ENCODE data around the gene DCAF11. TPM values are rescaled to one million over a fixed set of nuclear protein-coding genes. Genes with fewer than 3 reads are reported as not detected.

Gene DCAF11
- total and polyA plus RNA-seq, 2 of the 13 experiments (the other 11 are each of a cell fraction or from before 2014, with no cell fraction given), result 150 to 257 TPM

GRCh38 chr14:24139272-24139934 lies 24.8 kb downstream of the DCAF11 start (continued):
- TF ChIP-seq ZBTB40 (IDR thresholded peaks at IDR 0.05) (no peak), ZBTB40 (CRISPR knock-in tag; IDR thresholded peaks at IDR 0.05) (no peak), KDM2A (CRISPR knock-in tag; IDR thresholded peaks at IDR 0.05; ENCODE audit: borderline replicate concordance, low read depth) (peak; percentile 55; the same call in 1 of the 2 replicates), ZNF33B (CRISPR knock-in tag; IDR thresholded peaks at IDR 0.05) (0 out of 2 replicates have a peak, but pooled peaks have one; percentile 10), ZNF614 (CRISPR knock-in tag; IDR thresholded peaks at IDR 0.05; ENCODE audit: borderline replicate concordance) (peak; percentile 35; the same call in 1 of the 2 replicates), RORA (CRISPR knock-in tag; IDR thresholded peaks at IDR 0.05) (no peak), ZNF644 (CRISPR knock-in tag; IDR thresholded peaks at IDR 0.05; ENCODE audit: low read depth) (no peak), ATM (IDR thresholded peaks at IDR 0.05; ENCODE audit: borderline replicate concordance) (no peak), ZNF768 (CRISPR knock-in tag; IDR thresholded peaks at IDR 0.05) (peak; percentile 75), ZNF230 (CRISPR knock-in tag; IDR thresholded peaks at IDR 0.05) (0 out of 2 replicates have a peak, but pooled peaks have one; percentile 57), ELF3 (CRISPR knock-in tag; IDR thresholded peaks at IDR 0.05) (peak; percentile 65; the same call in 1 of the 2 replicates), POLR2AphosphoS5 (IDR thresholded peaks at IDR 0.05; ENCODE audit: low read depth, low read length) (peak; percentile 22), FOXO1 (CRISPR knock-in tag; IDR thresholded peaks at IDR 0.05) (0 out of 2 replicates have a peak, but pooled peaks have one; percentile 17), DRAP1 (CRISPR knock-in tag; IDR thresholded peaks at IDR 0.05) (no peak; the same call in 1 of the 2 replicates), ZFY (CRISPR knock-in tag; IDR thresholded peaks at IDR 0.05) (peak; percentile 76), MTA3 (CRISPR knock-in tag; IDR thresholded peaks at IDR 0.05) (peak; percentile 4; the same call in 1 of the 2 replicates), CAMTA2 (CRISPR knock-in tag; IDR thresholded peaks at IDR 0.05; ENCODE audit: borderline replicate concordance) (peak; percentile 76; the same call in 1 of the 2 replicates), ONECUT2 (CRISPR knock-in tag; IDR thresholded peaks at IDR 0.05) (no peak)
